ENCODE results near the gene SLC22A16.
"Not testable (repeated sequence)": the region's sequence is repeated elsewhere in the genome, so short reads cannot be mapped to it uniquely, and the experiment has no call there.

Gene SLC22A16

DNA sequence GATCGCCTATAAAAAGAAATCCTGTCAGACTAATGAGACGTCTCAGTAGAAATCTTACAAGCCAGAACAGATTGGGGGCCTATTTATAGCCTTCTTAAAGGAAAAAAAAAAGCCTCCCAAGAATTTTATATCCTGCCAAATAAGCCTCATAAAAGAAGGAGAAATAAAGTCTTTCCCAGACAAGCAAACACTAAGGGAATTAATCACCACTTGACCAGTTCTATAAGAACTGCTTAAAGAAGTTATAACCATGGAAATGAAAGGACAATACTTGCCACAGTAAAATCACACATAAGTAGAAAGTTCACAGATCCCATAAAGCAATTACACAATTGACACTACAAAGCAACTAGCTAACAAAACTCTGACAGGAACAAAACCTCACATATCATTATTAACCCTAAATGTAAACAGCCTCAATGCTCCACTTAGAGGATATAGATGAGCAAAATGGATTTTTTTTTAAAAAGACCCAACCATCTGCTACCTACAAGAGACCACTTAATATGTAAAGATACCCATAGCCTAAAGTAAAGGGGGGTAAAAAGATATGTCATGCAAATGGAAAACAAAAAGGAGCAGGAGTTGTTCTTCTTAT is 13.4 kb downstream of the SLC22A16 start:
- DNase-seq = no peak
- H3K36me3 ChIP-seq (replicated peaks) = no peaks in the 10 kb centered on the region
- no peak overlapping the region for H3K4me3 ChIP-seq (ENCODE audit: low read depth, low read length)
- H3K27me3 ChIP-seq (replicated peaks) = no peaks in the 10 kb centered on the region
- TF ChIP-seq, protein P1, sequence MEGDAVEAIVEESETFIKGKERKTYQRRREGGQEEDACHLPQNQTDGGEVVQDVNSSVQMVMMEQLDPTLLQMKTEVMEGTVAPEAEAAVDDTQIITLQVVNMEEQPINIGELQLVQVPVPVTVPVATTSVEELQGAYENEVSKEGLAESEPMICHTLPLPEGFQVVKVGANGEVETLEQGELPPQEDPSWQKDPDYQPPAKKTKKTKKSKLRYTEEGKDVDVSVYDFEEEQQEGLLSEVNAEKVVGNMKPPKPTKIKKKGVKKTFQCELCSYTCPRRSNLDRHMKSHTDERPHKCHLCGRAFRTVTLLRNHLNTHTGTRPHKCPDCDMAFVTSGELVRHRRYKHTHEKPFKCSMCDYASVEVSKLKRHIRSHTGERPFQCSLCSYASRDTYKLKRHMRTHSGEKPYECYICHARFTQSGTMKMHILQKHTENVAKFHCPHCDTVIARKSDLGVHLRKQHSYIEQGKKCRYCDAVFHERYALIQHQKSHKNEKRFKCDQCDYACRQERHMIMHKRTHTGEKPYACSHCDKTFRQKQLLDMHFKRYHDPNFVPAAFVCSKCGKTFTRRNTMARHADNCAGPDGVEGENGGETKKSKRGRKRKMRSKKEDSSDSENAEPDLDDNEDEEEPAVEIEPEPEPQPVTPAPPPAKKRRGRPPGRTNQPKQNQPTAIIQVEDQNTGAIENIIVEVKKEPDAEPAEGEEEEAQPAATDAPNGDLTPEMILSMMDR (IDR thresholded peaks at IDR 0.05; ENCODE audit: low read depth, low read length, missing control alignments) = no peak
- H3K27ac ChIP-seq = no peak overlapping the region
- in situ Hi-C loops (cut with HindIII; ENCODE audit: low pct_ligation_motif_present, low sequenced_read_pairs) = no loop called here

DNA sequence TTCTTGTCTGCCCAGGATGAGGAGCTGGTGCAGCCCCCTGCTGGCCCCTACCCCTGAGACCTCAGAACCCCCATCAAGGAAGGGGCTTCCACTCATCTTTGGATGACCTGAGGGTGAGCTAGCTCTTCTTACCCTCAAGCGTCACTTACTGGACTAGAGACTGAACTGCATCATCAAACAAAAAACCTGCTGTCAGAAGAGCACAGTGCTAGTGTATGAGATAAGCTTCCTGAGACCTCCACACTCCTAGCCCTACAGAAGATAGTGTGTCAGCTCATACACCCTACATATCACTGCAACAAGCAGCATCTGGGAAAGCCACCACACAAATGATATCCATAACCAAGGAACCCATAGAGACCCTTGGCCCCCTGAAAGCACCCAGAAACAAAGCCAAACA is 15.0 kb downstream of the SLC22A16 start:
- TF ChIP-seq, protein P1 (IDR thresholded peaks at IDR 0.05; ENCODE audit: low read depth, low read length, missing control alignments) = no peak
- no peaks in the 10 kb centered on the region for H3K27me3 ChIP-seq (replicated peaks)
- no peak overlapping the region for H3K4me3 ChIP-seq (ENCODE audit: low read depth, low read length)
- in situ Hi-C loops (cut with HindIII; ENCODE audit: low pct_ligation_motif_present, low sequenced_read_pairs) = no loop called here
- no peak overlapping the region for H3K27ac ChIP-seq
- no peak for DNase-seq
- H3K36me3 ChIP-seq (replicated peaks) = no peaks in the 10 kb centered on the region

DNA sequence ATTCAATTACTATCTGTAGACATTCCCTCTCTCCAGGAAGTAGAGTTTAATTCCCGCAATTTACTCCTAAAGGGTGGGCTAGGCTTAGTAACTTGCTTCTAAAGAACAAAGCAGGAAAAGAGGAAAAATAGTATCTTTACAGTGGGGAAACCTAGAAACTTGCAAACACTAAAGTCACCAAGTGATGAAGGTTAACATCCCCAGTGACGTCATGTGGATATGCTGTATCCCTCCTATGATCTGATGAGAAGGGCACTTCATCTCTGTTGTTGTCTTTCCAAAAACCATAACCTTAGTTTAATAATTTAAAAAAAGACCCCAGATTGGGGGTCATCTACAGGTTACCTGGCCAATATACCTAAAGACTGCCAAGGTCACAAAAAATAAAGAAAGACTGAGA is 17.3 kb downstream of the SLC22A16 start:
- TF ChIP-seq, protein P1 (IDR thresholded peaks at IDR 0.05; ENCODE audit: low read depth, low read length, missing control alignments) = no peak
- Histone ChIP-seq H3K4me3 (ENCODE audit: low read depth, low read length) (no peak overlapping the region), H3K27me3 (replicated peaks) (no peaks in the 10 kb centered on the region), H3K27ac (no peak overlapping the region), H3K36me3 (replicated peaks) (no peaks in the 10 kb centered on the region)
- no peak for DNase-seq
- in situ Hi-C loops (cut with HindIII; ENCODE audit: low pct_ligation_motif_present, low sequenced_read_pairs) = no loop called here

DNA sequence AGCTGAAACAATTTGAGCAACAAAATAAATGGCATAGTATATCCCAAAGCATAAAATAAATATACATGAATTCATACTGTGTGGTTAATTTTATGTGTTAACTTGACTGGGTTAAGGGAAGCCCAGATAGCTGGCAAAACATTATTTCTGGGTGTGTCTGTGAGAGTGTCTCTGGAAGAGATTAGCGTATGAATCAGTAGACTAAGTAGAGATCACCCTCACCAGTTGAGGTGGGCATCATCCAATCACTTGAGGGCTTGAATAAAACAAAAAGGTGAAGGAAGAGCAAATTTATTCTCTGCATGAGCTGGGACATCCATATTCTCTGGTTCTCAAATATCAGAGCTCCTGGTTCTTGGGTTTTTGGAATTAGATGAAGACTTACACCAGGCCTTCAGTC is 17.9 kb downstream of the SLC22A16 start:
- Histone ChIP-seq H3K36me3 (replicated peaks) (no peaks in the 10 kb centered on the region), H3K27me3 (replicated peaks) (no peaks in the 10 kb centered on the region), H3K4me3 (ENCODE audit: low read depth, low read length) (no peak overlapping the region), H3K27ac (no peak overlapping the region)
- in situ Hi-C loops (cut with HindIII; ENCODE audit: low pct_ligation_motif_present, low sequenced_read_pairs) = no loop called here
- TF ChIP-seq, protein P1 (IDR thresholded peaks at IDR 0.05; ENCODE audit: low read depth, low read length, missing control alignments) = no peak
- DNase-seq = no peak

DNA sequence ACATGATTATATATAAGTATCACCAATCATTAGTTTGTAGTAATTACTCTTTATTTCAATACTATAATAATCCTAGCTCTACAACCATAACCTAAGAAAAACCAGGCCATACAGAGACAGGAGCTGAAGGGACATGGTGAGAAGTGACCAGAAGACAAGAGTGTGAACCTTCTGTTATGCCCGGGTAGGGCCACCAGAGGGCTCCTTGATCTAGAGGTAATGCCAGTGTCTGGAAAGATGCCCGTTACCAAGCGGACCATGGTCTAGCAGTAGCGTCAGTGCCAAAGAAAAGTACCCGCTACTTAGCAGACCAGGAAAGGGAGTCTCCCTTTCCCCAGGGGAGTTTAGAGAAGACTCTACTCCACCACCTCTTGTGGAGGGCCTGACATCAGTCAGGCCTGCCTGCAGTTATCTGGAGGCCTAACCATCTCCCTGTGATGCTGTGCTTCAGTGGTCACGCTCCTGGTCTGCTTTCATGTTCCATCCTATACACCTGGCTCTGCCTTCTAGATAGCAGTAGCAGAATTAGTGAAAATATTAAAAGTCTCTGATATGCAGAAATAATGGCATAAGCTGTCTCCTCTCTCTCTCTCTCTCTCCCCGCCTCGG is 18.7 kb downstream of the SLC22A16 start:
- DNase-seq = peak; percentile 42
- in situ Hi-C loops (cut with HindIII; ENCODE audit: low pct_ligation_motif_present, low sequenced_read_pairs); H3K4me3 ChIP-seq (ENCODE audit: low read depth, low read length); H3K27ac ChIP-seq; H3K27me3 ChIP-seq (replicated peaks); H3K36me3 ChIP-seq (replicated peaks): not testable (repeated sequence)
- TF ChIP-seq, protein P1 (IDR thresholded peaks at IDR 0.05; ENCODE audit: low read depth, low read length, missing control alignments) = peak; percentile 67

DNA sequence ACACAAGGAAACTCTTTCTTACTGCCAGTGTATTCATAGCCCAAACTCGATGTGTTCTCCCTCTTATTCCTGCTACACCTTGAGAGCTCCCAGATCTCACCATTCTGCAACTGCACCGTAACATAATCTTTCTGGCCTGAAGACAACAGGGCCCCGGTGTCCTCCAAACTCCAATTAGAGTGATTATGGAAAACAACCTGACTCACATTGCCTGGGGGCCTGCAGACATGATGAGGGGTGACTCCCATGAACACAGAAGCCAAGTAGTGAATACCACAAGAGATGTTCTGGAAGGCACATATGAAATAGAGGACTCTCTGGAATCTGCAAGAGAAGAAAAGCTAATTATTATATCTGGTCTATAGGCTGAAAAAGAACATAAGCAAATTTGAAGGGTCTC is 19.7 kb downstream of the SLC22A16 start:
- no peak overlapping the region for H3K4me3 ChIP-seq (ENCODE audit: low read depth, low read length)
- TF ChIP-seq, protein P1 (IDR thresholded peaks at IDR 0.05; ENCODE audit: low read depth, low read length, missing control alignments) = no peak
- in situ Hi-C loops (cut with HindIII; ENCODE audit: low pct_ligation_motif_present, low sequenced_read_pairs) = no loop called here
- no peaks in the 10 kb centered on the region for H3K36me3 ChIP-seq (replicated peaks)
- H3K27ac ChIP-seq = no peak overlapping the region
- no peak for DNase-seq
- H3K27me3 ChIP-seq (replicated peaks) = no peaks in the 10 kb centered on the region
